GM23338 (cell line): ENCODE measurements around the gene EXOC6B. TPM values are rescaled to one million over a fixed set of nuclear protein-coding genes. Genes with fewer than 3 reads are reported as not detected.

Source experiments
- ATAC-seq: fragments of 200-7000 bp; cut with Tn5 transposase; 3 replicates; pipeline ENCODE4 v1.9.1; 2020
- DNase-seq: peaks from one replicate; pipeline ENCODE4 v3.0.0-alpha.2; 2015; ENCODE audit warnings: low spot score
- H2AFZ ChIP-seq: fragments of 200-600 bp; sonication (generic); 2 replicates; pipeline ENCODE4 v1.8.0; 2016; ENCODE audit warnings: antibody characterized with exemption, mild to moderate bottlenecking, moderate library complexity
- H3F3A ChIP-seq: fragments of 200-600 bp; sonication (generic); replicated peaks from 2 replicates; pipeline ENCODE4 v1.8.0; 2017; ENCODE audit warnings: antibody characterized with exemption, mixed run types, low read depth
- H3K27ac ChIP-seq: fragments of 200-600 bp; sonication (generic); 2 replicates; pipeline ENCODE4 v1.6.1; 2016; ENCODE audit warnings: low read depth
- H3K27me3 ChIP-seq: fragments of 200-600 bp; sonication (generic); 2 replicates; pipeline ENCODE4 v1.8.0; 2016; ENCODE audit warnings: mild to moderate bottlenecking, mixed run types, moderate library complexity; ENCODE audit not compliant: insufficient read depth
- H3K36me3 ChIP-seq: fragments of 200-600 bp; sonication (generic); 2 replicates; pipeline ENCODE4 v1.8.0; 2016; ENCODE audit warnings: mild to moderate bottlenecking; ENCODE audit not compliant: insufficient read depth
- H3K4me1 ChIP-seq: fragments of 200-600 bp; sonication (generic); 2 replicates; pipeline ENCODE4 v1.8.0; 2016; ENCODE audit warnings: mild to moderate bottlenecking, moderate library complexity; ENCODE audit not compliant: insufficient read depth
- H3K4me2 ChIP-seq: fragments of 200-600 bp; sonication (generic); 2 replicates; pipeline ENCODE4 v1.7.1; 2017; ENCODE audit warnings: mixed run types
- H3K4me3 ChIP-seq: fragments of 200-600 bp; sonication (generic); 2 replicates; pipeline ENCODE4 v1.6.1; 2016; ENCODE audit warnings: mixed run types
- H3K79me2 ChIP-seq: fragments of 200-600 bp; sonication (generic); replicated peaks from 2 replicates; pipeline ENCODE4 v1.8.0; 2017; ENCODE audit warnings: mild to moderate bottlenecking; ENCODE audit not compliant: insufficient read depth
- H3K9me2 ChIP-seq: fragments of 200-600 bp; sonication (generic); 2 replicates; pipeline ENCODE4 v1.8.0; 2017; ENCODE audit not compliant: insufficient read depth
- H4K20me1 ChIP-seq: fragments of 200-600 bp; sonication (generic); replicated peaks from 2 replicates; pipeline ENCODE4 v1.8.0; 2017; ENCODE audit warnings: mild to moderate bottlenecking; ENCODE audit not compliant: insufficient read depth
- H3K27ac Mint-ChIP-seq: 2 replicates; pipeline ENCODE4 v1.8.0; 2020; ENCODE audit warnings: inconsistent platforms, mild to moderate bottlenecking, moderate library complexity, mixed read lengths
- H3K27me3 Mint-ChIP-seq: 3 replicates; pipeline ENCODE4 v1.8.0; 2022; ENCODE audit warnings: low read depth, mild to moderate bottlenecking, moderate library complexity, mixed read lengths, inconsistent platforms; ENCODE audit not compliant: insufficient read depth, poor library complexity
- H3K36me3 Mint-ChIP-seq: 3 replicates; pipeline ENCODE4 v1.8.0; 2021; ENCODE audit warnings: low read depth, mild to moderate bottlenecking, inconsistent platforms, moderate library complexity, mixed read lengths
- H3K4me1 Mint-ChIP-seq: 3 replicates; pipeline ENCODE4 v1.8.0; 2020; ENCODE audit warnings: mild to moderate bottlenecking, inconsistent platforms, mixed read lengths
- H3K4me3 Mint-ChIP-seq: 3 replicates; pipeline ENCODE4 v1.8.0; 2021; ENCODE audit warnings: moderate library complexity, mild to moderate bottlenecking, inconsistent platforms, mixed read lengths
- H3K9me3 Mint-ChIP-seq: 3 replicates; pipeline ENCODE4 v1.8.0; 2020; ENCODE audit warnings: moderate library complexity, mild to moderate bottlenecking, inconsistent platforms, mixed read lengths
- CTCF ChIP-seq, 2 experiments: fragments of 200-600 bp in 1 of 2; sonication (generic) in 1 of 2; conservative IDR thresholded peaks; 2 replicates each; pipeline versions ENCODE4 v1.5.1 to v1.6.1; 2016 to 2017; ENCODE audit warnings: antibody characterized with exemption in 2 of 2, low read depth in 2 of 2, mild to moderate bottlenecking in 2 of 2, moderate library complexity in 1 of 2
- EZH2phosphoT487 ChIP-seq: fragments of 200-600 bp; sonication (generic); IDR thresholded peaks from one replicate; pipeline ENCODE4 v1.8.1; 2018; ENCODE audit warnings: antibody characterized with exemption; ENCODE audit not compliant: unreplicated experiment
- JUNB ChIP-seq: IDR thresholded peaks from one replicate; pipeline ENCODE4 v1.6.1; 2016; ENCODE audit warnings: antibody characterized with exemption; ENCODE audit not compliant: unreplicated experiment
- NANOG ChIP-seq: IDR thresholded peaks from 2 replicates; pipeline ENCODE4 v1.6.1; 2016; ENCODE audit warnings: antibody characterized with exemption, borderline replicate concordance
- POLR2AphosphoS5 ChIP-seq: IDR thresholded peaks from 2 replicates; pipeline ENCODE4 v1.6.1; 2016; ENCODE audit warnings: antibody characterized with exemption, low read depth
- REST ChIP-seq: IDR thresholded peaks from one replicate; pipeline ENCODE4 v1.6.1; 2018; ENCODE audit warnings: antibody characterized with exemption; ENCODE audit not compliant: unreplicated experiment
- STAT1 ChIP-seq: IDR thresholded peaks from one replicate; pipeline ENCODE4 v1.6.1; 2016; ENCODE audit warnings: antibody characterized with exemption; ENCODE audit not compliant: unreplicated experiment
- ZNF462 ChIP-seq: fragments of 250-450 bp; sonication (Bioruptor Pico); IDR thresholded peaks from 2 replicates; pipeline ENCODE4 v1.5.0; 2020; ENCODE audit warnings: mild to moderate bottlenecking, moderate library complexity
- polyA plus RNA-seq: library from polyadenylated mRNA; unstranded; fragments of >200 nt; fragmentation: Nextera tagmentation; extraction: Ambion mirVana; gene quantifications from 2 replicates; pipeline ENCODE4 v1.2.1, GENCODE V29; 2016
- total RNA-seq: library from RNA; depleted of rRNA; stranded (reverse); fragments of >200 nt; shearing (Covaris generic); gene quantifications from 2 replicates; pipeline ENCODE4 v1.2.3, GENCODE V29; 2014

Gene EXOC6B
- total and polyA plus RNA-seq, 2 experiments from 2014 or later, result 7.2 to 45.9 TPM

- TF ChIP-seq ZNF462 (CRISPR knock-in tag), result no peak
These were observed 667.7 kb downstream of the EXOC6B start (continued) for GRCh38 chr2:72157871-72158771.

- no peak for DNase-seq
- Histone ChIP-seq H3K27ac (no peak overlapping the region), H3K4me1 (no peaks in the 10 kb centered on the region), H3F3A (no peaks in the 10 kb centered on the region), H3K79me2 (no peaks in the 10 kb centered on the region), H3K36me3 (no peaks in the 10 kb centered on the region), H3K9me2 (no peaks in the 10 kb centered on the region), H3K4me2 (no peak overlapping the region), H3K27me3 (peaks cover 11% of the 10 kb centered on the region; the same call in 1 of the 2 replicates), H4K20me1 (no peaks in the 10 kb centered on the region), H3K4me3 (no peak overlapping the region), H2AFZ (no peak overlapping the region)
- no peak overlapping the region for H3K27ac Mint-ChIP-seq
- no peaks in the 10 kb centered on the region for H3K36me3 Mint-ChIP-seq
- no peaks in the 10 kb centered on the region for H3K9me3 Mint-ChIP-seq
- no peak for ATAC-seq
- peaks cover 6% of the 10 kb centered on the region for H3K4me1 Mint-ChIP-seq
- no peak overlapping the region for H3K4me3 Mint-ChIP-seq
- H3K27me3 Mint-ChIP-seq, result peaks cover 14% of the 10 kb centered on the region
- TF ChIP-seq REST (no peak), STAT1 (no peak), NANOG (no peak), JUNB (no peak), POLR2AphosphoS5 (no peak), EZH2phosphoT487 (no peak), CTCF (conservative IDR thresholded peaks at IDR 0.05; ENCODE audit: low read depth in 2 of 2) (no peak)
These were observed 669.0 kb downstream of the EXOC6B start for GRCh38 chr2:72156872-72157271.
